SHP77 (cell line): ENCODE results near the gene COPS9.

Source experiments
- DNase-seq, 2 experiments: peaks; one replicate each; lab custom pipeline; 2025; lab: John Stamatoyannopoulos, UW

COPS9 gene

DNA sequence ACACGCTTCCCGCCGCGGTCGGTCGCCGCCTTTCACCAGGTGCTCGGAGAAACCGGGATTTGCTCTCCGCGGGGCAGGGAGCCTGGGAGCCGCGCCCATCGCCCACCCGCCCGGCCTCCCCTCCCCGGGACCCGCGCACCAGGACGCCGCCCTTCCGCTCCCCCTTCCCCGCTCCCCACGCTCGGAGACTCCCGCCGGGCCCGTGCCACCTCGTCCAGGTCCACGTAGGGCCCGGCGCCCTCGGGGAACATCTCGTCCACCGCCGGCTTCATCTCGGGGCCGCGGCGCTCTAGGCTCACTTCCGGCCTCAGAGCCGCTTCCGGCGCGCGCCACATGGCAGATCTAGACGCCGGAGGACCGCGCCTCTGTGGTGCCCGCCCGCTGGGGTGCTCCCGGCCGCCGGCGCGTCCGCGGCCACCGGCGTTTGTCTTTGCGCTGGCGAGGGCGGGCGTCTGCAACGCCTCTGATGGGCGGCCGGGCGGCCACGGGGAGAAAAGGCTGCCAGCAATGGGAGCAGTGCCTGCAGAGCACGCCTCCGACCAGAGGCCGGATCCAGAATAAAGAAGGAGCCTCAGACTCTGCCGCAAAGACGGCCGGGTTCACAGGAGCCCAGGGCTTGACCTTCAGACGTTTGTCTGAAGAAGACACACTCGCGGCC, at the start of gene COPS9:
Gene COPS9 (minus strand): TSS at position 293 of the 658 bp plus-strand sequence. CDS start 21 bp downstream, at position 272.
- peak; percentile 71 to 75 for DNase-seq

DNA sequence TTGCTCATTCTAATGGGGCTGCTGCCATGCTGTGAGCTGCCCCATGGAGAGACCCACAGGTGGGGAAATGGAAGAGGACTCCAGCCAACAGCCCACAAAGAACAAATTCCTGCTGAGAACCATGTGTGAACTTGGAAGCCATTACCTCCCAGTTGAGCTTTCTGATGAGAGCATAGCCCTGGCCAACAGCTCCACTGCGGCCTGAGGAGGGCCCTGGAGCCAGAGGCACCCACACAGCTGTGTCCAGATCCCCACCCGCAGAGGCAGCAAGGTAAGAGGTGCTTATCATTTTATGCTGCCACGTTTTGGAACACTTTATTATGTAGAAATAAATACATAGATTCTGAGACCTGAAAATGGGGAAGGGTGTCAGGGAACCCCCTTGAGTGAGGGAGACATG, 48.6 kb upstream of the COPS9 start:
- no peak for DNase-seq

DNA sequence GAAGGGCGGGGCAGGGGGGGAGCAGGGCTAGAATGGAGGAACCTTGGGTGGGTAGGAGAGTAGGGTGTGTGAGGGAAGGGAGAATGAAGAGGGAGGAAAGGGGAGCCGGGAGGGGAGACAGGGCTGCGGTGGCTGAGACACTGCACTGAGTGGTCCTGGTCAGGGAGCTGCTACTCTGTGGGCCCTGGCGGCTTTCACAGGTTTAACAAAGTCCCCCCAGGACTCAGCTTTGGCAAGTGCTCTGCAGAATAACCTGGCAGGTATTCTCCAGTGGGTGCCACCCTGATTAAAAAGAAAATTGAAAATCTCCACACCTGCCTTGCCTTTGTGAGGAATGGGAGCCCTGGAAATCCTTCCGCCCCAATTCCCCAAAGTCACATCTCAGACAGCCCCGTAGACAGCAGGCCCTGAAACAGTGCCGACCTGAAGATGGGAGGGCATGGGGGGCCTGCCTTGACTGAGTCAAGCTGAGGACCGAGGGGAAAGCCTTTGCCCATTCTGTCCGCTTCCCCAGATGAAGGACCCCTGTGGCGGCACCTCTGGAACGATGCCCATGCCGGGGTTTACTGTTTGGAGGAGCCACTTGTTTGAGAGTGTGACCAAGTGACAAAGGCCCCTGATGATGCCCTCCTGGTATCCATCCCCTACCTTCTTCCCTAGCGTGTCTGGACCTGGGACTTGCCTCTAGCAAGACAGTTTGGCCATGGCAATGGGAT, 47.9 kb upstream of the COPS9 start:
- no peak for DNase-seq

DNA sequence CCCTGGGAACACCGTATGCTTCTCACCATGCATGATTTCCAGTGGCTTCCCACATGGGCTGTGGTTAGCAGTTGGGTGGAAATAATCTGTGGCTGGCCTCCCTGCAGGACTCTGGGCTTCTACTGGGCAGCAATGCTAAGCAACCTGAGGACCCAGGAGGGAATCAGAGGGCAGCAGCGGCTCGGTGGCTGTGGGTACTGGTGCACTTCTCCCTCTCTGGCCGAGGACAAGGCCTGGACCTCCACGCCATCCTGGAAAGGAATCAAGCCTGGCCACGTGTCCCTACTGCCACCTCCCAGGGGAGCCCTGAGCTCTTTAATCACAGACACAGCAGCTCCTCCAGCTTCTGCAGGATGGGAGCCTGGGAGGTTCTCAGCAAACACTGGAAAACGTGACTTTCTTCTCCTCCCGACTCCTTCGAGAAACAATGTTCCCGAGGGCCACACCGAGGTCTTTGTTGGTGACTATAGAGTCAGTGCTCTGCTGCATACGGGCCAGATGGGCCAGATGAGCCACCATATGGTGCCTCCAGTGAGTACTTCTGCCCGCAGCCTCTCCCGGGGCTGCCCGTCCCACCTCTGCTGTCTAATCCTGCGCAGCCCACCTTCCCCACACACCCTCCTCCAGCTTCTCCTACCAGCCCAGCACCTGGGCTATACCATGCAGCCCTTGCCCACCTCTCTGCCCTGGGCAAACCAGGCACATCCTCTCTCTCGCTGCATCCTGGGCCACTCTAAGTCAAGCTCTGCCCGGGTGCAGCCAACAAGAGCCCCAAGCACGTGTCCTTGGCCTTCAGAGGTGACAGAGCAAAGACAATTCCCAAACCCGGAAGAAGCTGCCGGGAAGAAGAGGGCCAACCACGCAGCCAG, 47.1 kb upstream of the COPS9 start:
- DNase-seq = no peak

- no peak for DNase-seq
Measured at GRCh38 chr2:240182476-240182875, 46.4 kb upstream of the COPS9 start.

DNA sequence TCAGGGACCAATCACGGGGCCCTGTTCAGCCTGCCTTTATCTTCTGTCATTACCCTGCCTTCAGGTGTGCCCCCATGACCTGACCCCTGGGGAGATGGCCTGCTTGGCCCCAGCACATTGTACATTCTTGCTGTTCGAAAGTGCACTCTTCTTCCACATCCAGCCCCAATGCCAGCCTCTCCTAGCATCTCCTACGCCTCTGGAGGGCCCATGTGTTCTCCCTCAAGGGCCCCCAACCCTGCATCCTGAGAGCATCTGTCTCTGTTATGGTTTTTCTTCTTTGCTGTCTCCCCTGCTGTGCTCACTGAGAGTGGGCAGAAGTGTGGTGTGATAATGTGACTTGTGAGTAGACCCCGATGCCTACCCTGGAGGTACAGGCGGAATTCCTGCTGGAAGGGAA, 45.9 kb upstream of the COPS9 start:
- DNase-seq = no peak

- DNase-seq = no peak
Measured at GRCh38 chr2:240179941-240180666, 44.0 kb upstream of the COPS9 start.

- DNase-seq = no peak
Measured at GRCh38 chr2:240179186-240179815, 43.2 kb upstream of the COPS9 start.

GRCh38 chr2:240178564-240178963, 42.5 kb upstream of the COPS9 start:
- DNase-seq = no peak

DNA sequence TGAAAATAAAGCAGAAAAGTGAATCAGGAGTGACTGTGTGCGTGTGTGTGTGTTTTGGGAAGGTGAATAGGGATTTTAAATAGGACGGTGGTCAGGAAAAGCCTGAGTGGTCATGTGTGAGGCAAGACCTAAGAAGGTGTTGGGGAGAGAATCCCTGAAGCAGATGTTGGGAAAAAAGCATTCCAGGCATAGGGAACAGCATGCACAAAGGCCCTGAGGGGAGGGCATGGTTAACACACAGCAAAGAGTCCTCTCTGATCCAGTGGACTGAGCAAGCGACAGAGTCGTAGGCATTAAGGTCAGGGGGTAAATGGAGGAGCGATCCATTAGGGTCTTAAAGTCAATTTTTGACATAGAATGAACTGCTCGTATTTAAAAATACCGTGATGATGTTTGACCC, 38.4 kb upstream of the COPS9 start:
- no peak for DNase-seq

DNA sequence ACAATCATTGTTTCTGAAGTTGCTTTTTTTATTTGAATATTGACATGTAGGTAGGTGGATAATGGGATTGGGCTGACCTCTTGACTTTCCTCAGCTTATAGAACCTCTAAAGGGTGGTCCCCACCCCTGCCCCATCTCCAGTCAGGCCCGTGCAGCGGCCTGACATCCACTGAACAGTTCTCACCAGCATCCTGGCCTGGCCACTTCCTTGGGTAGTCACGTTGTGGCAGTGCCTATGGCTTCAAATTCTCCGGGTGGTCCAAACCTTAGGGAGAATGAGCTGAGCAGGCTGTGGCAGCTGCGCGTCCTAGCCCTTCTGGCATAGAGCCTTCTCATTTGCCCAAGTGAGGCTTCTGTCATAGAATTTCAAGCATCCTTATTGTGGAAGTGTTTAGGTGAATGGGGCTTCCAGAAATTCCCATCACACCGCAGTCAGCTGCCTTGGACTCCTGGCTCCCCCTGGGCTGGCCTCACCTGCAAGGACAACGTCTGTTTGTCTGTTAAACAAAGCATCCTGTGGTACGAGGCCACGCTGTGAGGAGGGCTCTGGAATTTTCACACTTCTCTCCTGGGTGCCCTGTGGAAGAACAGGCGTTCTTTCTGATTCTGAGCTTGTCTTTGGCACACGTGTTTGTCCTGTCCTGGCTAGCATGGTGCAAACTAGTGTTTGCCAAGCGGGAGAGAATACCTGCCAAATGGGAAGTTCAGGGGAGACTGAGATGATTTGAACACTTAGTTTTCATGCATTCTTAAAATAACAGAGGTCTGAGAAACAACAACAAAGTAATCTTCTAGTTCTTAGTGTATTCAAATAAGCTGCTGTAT, 36.2 kb upstream of the COPS9 start:
- no peak for DNase-seq

GRCh38 chr2:240170883-240171282, 34.8 kb upstream of the COPS9 start:
- no peak for DNase-seq

DNA sequence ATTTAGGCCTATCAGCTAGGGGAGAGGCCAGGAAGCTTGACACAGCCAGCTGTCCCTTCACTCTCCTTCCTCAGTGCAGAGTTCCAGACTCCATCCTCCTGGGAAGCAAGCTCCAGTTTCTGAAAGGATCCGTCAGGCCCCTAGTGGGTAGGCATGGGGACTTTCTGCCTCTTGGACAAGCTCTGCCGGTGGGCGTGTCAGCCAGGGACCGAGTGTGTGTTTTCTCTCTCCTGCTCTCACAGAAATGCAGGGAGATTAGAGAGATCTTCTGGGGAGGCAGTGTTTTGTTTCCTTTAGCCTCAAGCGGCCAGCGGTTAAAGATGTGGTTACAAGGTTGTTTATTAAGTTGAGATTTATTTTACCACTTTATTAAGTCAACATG, 34.2 kb upstream of the COPS9 start:
- DNase-seq = no peak

GRCh38 chr2:240169486-240170353, 33.6 kb upstream of the COPS9 start:
- DNase-seq = no peak

GRCh38 chr2:240168546-240169361, 32.6 kb upstream of the COPS9 start:
- DNase-seq = no peak

- no peak for DNase-seq
Measured at GRCh38 chr2:240168041-240168440, 31.9 kb upstream of the COPS9 start.

GRCh38 chr2:240167588-240167880, 31.4 kb upstream of the COPS9 start:
- DNase-seq = no peak

DNA sequence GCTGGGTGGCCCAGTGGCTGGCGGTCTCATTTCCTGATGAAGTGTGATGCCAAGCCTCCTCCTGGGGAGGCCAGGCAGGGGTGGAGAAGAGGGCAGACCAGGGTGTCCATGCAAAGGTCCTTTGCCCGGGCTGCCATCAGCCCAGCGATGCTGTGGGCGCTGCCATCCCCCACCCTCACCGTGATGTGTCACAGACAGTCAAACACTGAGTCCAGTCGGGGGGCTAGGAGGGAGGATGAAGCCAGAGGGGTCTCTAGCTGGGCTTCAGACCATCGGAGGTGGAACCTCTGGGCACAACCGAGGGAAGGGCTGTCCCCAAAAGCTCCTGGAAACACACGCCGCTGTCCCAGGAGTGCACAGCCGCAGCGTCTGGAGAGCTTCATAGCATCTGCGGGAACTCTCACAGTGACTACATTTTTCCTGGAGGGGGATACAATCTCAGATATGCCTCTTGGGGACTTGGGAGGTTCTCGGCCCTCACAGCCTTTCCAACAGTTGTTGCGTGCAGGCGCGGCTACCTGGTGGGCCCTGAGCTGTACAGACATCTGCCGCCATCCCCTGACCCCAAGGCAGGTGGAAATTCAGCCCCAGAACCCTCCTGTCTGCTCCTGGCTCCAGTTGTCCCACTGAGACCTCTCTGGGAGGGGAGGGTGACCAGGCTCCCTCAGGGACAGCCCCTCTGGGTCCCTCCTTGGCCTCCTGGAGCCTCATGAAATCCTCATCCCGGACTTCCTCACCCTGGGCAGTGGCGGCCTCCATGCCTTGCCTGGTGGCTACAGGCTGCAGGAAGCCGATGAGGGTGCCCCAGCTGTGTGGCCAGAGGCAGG, 30.9 kb upstream of the COPS9 start:
- DNase-seq = no peak
